Heart right ventricle (tissue), 16 donors: Measurements from ENCODE around the gene KRTAP4-8. TPM values are rescaled to one million over a fixed set of nuclear protein-coding genes. Genes with fewer than 3 reads are reported as not detected.
"Not testable (repeated sequence)": the region's sequence is repeated elsewhere in the genome, so short reads cannot be mapped to it uniquely, and the experiment has no call there.

ENCODE experiments used
- ATAC-seq, 8 donors: fragments of 200-7000 bp; cut with Tn5 transposase; one replicate each; pipeline ENCODE4 v1.9.1; 2020; ENCODE audit warnings: mild to moderate bottlenecking in 8 of 8, moderate library complexity in 8 of 8, moderate number of reproducible peaks in 1 of 8
- DNase-seq, 2 donors: peaks; one replicate each; pipeline ENCODE4 v3.0.0-alpha.2; 2020
- H3K27ac ChIP-seq, 10 donors: fragments of 200-600 bp; sonication (generic) in 2 of 10; one replicate each; pipeline versions ENCODE4 v1.5.0 to v1.8.0; 2020 to 2022; ENCODE audit warnings: mild to moderate bottlenecking in 3 of 10
- H3K27me3 ChIP-seq, 7 donors: fragments of 200-600 bp; one replicate each; pipeline ENCODE4 v1.8.0; 2021 to 2022; ENCODE audit warnings: mild to moderate bottlenecking in 2 of 7
- H3K36me3 ChIP-seq, 9 donors: fragments of 200-600 bp; sonication (generic) in 1 of 9; one replicate each; pipeline versions ENCODE4 v1.5.0 to v1.8.0; 2020 to 2022; ENCODE audit warnings: mild to moderate bottlenecking in 2 of 9
- H3K4me1 ChIP-seq, 9 donors: fragments of 200-600 bp; sonication (generic) in 1 of 9; one replicate each; pipeline versions ENCODE4 v1.5.0 to v1.8.0; 2020 to 2022; ENCODE audit warnings: mild to moderate bottlenecking in 4 of 9
- H3K4me3 ChIP-seq, 10 donors: fragments of 200-600 bp; sonication (generic) in 2 of 10; one replicate each; pipeline versions ENCODE4 v1.5.0 to v1.8.0; 2020 to 2022; ENCODE audit warnings: mild to moderate bottlenecking in 7 of 10, moderate library complexity in 2 of 10
- H3K9me3 ChIP-seq, 11 donors: fragments of 200-600 bp in 10 of 11; sonication (generic) in 2 of 11; one replicate each; pipeline versions ENCODE4 v1.5.0 to v1.8.0; 2013 to 2022; ENCODE audit warnings: mild to moderate bottlenecking in 2 of 11, control low read depth in 1 of 11, moderate library complexity in 1 of 11
- WGBS, 2 donors: extraction: QIAGEN DNeasy Blood & Tissue Kit; methylation state at CpG; one replicate each; pipeline ENCODE4 v1.1.7; 2013; ENCODE audit warnings: inconsistent platforms in 1 of 2; 5-methylcytosine and 5-hydroxymethylcytosine counted together
- intact Hi-C, 10 donors: fragments of 100-400 bp; cut with DNase I; formaldehyde crosslinking; loops; one replicate each; pipeline versions ENCODE4 v1.11.1 to v1.14.2; 2022
- polyA plus RNA-seq, 2 donors: library from polyadenylated mRNA; stranded (reverse); fragments of 200-250 nt; gene quantifications; one replicate each; pipeline ENCODE4 v1.2.3, GENCODE V29; 2013
- total RNA-seq, 10 donors: library from RNA; stranded (reverse); fragmentation: NEBNext Ultra II Directional in 3 of 10; extraction: Animal tissue kit (Norgen Biotek cat#: 25700) in 3 of 10; gene quantifications; one replicate each; pipeline versions ENCODE4 v1.2.1 to v1.2.4, GENCODE V29; 2021 to 2023
- TF ChIP-seq, protein P1 (sequence below), 9 donors: fragments of 200-600 bp; sonication (generic) in 2 of 9; IDR thresholded peaks; one replicate each; pipeline versions ENCODE4 v1.5.0 to v1.8.0; 2021 to 2022; ENCODE audit warnings: antibody characterized with exemption in 9 of 9, mild to moderate bottlenecking in 5 of 9, moderate library complexity in 1 of 9
- donor health status: Arrhythmogenic right ventricular cardiomyopathy.
- donor health status: ischemic (EF 13 %, LVEDD 7.1; RV severe dilation, severe dysfunction).
- donor health status: healthy with polysubstance abuse.
- donor health status: DM: no; HTN: yes; CAD: no.
- donor health status: DM: no; HTN: no; CAD: no.
- donor health status: ischemic (EF 25% LVEDD 6.9; RV normal size, moderate dysfunction).
- donor health status: ischemic (EF 25% LVEDD 5.7; RV mildly dilated, moderate dysfunction).
- donor health status: healthy.
- donor health status: DM: yes; HTN: yes; CAD: no.
- donor health status: Ischemic cardiomyopathy.
- donor health status: ischemic (EF 35%, LVEDD 5.7; RV mildly dilated, moderate dysfunction).
- donor health status: nonischemic (EF 11% LVEDD 7.7; RV severe dilation, severe dysfunction).
- donor health status: DM: yes; HTN: yes; CAD: no.
- donor health status: PGD.
- donor health status: ischemic (EF 29% LVEDD 5.4; RV normal size, mild dysfunction).
- donor health status: nonischemic (EF 23%, LVEDD 6.1; RV moderate dilation, normal function).

The KRTAP4-8 gene
- total and polyA plus RNA-seq, 12 donors: not detected

DNA sequence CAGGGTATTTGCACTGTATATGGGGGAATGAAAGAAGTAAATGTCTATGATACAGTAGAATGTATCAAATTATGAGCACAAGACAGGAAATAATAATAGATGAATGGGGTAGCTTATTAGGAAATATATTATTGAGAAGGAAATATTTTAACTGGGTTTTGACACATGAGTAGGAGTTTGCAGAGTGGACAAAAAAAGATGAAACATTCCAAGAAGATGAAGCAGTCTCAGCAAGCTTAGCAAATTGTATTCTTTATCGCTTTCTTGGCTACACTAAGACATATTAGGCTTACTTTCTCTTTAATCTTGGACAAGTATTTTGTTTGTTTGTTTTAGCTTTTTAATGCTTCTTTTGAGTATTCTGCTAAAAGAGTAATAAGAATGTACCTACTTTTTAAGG lies 6.0 kb upstream of the KRTAP4-8 start:
- Histone ChIP-seq H3K4me3 (no peak overlapping the region), H3K27ac (no peak overlapping the region), H3K4me1 (no peaks in the 10 kb centered on the region), H3K36me3 (no peaks in the 10 kb centered on the region), H3K27me3 (peaks cover 0 to 42% (median 10%) of the 10 kb centered on the region in 7 donors), H3K9me3 (no peaks in the 10 kb centered on the region)
- intact Hi-C loops: no loop called here
- TF ChIP-seq, protein P1, sequence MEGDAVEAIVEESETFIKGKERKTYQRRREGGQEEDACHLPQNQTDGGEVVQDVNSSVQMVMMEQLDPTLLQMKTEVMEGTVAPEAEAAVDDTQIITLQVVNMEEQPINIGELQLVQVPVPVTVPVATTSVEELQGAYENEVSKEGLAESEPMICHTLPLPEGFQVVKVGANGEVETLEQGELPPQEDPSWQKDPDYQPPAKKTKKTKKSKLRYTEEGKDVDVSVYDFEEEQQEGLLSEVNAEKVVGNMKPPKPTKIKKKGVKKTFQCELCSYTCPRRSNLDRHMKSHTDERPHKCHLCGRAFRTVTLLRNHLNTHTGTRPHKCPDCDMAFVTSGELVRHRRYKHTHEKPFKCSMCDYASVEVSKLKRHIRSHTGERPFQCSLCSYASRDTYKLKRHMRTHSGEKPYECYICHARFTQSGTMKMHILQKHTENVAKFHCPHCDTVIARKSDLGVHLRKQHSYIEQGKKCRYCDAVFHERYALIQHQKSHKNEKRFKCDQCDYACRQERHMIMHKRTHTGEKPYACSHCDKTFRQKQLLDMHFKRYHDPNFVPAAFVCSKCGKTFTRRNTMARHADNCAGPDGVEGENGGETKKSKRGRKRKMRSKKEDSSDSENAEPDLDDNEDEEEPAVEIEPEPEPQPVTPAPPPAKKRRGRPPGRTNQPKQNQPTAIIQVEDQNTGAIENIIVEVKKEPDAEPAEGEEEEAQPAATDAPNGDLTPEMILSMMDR (IDR thresholded peaks at IDR 0.05): no peak
- no peak for ATAC-seq
- DNase-seq: no peak
- WGBS, 2 donors: 85 to 91% methylated on average over 1 of the region's 1 CpG

DNA sequence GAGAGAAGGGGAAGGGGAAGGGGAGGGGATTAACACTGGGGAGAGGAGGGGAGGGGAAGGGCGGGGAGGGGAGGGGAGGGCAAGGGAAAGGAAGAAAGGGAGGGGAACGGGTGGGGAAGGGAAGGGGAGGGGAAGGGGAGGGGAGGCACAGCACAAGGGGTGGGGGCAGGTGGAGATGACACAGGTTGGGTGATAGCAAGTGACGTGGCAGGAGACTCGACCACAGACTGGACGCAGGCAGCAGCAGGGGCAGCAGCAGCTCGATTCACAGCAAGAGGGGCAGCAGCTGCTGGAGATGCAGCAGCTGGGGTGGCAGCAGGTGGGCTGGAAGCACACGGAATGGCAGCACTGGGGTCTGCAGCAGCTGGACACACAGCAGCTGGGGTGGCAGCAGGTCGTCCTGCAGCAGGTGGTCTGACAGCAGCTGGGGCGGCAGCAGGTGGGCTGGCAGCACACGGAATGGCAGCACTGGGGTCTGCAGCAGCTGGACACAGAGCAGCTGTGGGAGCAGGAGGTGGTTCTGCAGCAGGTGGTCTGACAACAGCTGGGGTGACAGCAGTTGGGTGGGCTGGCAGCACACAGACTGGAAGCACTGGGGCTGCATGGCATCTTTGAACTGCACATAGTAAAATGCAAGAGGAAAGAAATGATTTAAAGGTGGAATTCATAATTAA lies 3.8 kb upstream of the KRTAP4-8 start, which contains the start of gene KRTAP4-16:
TSS of gene KRTAP4-16 (minus strand) at position 624 of the 674 bp plus-strand sequence. CDS start at position 624, 0 bp downstream.
- Histone ChIP-seq H3K4me1 (no peaks in the 10 kb centered on the region), H3K27me3 (peaks cover 0 to 34% (median 8%) of the 10 kb centered on the region in 7 donors), H3K9me3 (no peaks in the 10 kb centered on the region), H3K27ac (no peak within 1 kb of the TSS), H3K4me3 (no peak within 1 kb of the TSS), H3K36me3 (no peaks in the 10 kb centered on the region)
- TF ChIP-seq, protein P1 (IDR thresholded peaks at IDR 0.05): no peak
- intact Hi-C loops: no loop called here
- ATAC-seq (no peak), DNase-seq (no peak)
- WGBS, 2 donors: 40 to 46% methylated on average over 9 to 10 of the region's 10 CpGs

DNA sequence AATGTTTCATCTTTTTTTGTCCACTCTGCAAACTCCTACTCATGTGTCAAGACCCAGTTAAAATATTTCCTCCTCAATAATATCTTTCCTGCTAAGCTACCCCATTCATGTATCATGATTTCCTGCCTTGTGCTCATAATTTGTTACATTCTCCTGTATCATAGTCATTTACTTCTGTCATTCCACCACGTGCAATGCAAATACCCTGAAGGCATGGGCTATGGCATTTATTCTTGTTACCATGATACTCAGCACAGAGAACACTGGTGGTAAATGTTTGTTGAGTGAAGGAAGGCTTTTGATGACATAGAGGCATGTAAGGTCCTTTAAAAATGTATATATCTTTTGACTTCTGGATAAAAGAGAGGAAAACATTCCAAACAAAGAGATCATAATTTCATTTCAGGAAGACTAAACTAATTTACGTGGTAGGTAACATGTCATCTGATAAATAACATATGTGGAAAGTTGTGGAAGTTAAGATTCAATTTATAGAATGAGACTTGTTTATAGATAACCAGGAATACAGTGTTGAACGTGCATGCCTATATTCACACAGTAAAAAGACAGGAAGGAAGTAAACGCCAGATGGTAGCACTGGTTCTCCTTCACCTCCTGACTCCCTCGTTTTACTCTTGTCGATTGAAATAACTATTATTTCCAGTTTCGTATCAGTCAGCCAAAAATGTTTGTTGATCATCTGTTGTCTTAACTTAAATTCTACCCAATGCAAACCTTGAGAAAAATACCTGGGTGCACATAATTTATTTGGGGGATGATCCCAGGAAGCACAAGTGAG lies 1.9 kb upstream of the KRTAP4-8 start:
- peaks cover 0 to 40% (median 12%) of the 10 kb centered on the region in 7 donors for H3K27me3 ChIP-seq
- H3K36me3 ChIP-seq, DNase-seq, ATAC-seq, H3K4me1 ChIP-seq, H3K4me3 ChIP-seq, intact Hi-C loops, H3K27ac ChIP-seq, H3K9me3 ChIP-seq: not testable (repeated sequence)
- 44 to 53% methylated on average over 7 of the region's 7 CpGs for WGBS, 2 donors

DNA sequence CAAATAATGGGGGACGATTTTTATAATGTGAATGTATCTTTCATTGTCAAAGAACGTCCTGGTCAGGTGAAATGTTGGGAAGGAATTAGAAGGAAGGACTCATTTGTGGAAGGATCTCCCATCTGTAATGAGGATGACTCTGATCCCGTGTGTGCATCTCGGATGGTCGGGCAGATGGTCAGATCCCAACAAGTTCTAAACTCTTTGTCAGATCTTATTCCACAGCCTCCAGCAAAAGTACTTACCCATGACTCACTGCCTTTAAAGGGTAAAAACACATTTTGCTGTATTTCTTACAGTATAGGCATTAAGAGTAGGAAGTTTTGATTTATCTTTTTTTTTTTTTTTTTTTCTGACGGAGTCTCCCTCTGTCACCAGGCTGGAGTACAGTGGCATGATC lies 539 bp upstream of the KRTAP4-8 start:
- no peak overlapping the region for H3K4me3 ChIP-seq
- H3K27ac ChIP-seq: no peak overlapping the region
- no peaks in the 10 kb centered on the region for H3K4me1 ChIP-seq
- H3K9me3 ChIP-seq: no peaks in the 10 kb centered on the region
- intact Hi-C loops: no loop called here
- DNase-seq: no peak
- 78 to 82% methylated on average over 6 of the region's 6 CpGs for WGBS, 2 donors
- H3K36me3 ChIP-seq: no peaks in the 10 kb centered on the region
- peaks cover 0 to 34% (median 12%) of the 10 kb centered on the region in 7 donors for H3K27me3 ChIP-seq
- TF ChIP-seq, protein P1 (IDR thresholded peaks at IDR 0.05): no peak
- no peak for ATAC-seq
